Psoas muscle (tissue), 8 donors: ENCODE measurements around the gene CHTF18. TPM values are rescaled to one million over a fixed set of nuclear protein-coding genes. Genes with fewer than 3 reads are reported as not detected.
"Not testable (repeated sequence)": the region's sequence is repeated elsewhere in the genome, so short reads cannot be mapped to it uniquely, and the experiment has no call there.

Experiments used
- ATAC-seq, 4 donors: fragments of 200-7000 bp; cut with Tn5 transposase; one replicate each; pipeline ENCODE4 v1.9.1; 2020; ENCODE audit warnings: moderate library complexity in 3 of 4, mild to moderate bottlenecking in 2 of 4
- DNase-seq, 2 donors: peaks; one replicate each; pipeline ENCODE4 v3.0.0-alpha.2; 2020
- H3K27ac ChIP-seq: fragments of 200-600 bp; one replicate; pipeline ENCODE4 v1.8.0; 2022
- H3K27me3 ChIP-seq, 3 donors: fragments of 200-600 bp in 1 of 3; one replicate each; pipeline versions ENCODE4 v1.6.1 to v1.8.0; 2013 to 2022; ENCODE audit warnings: low read length in 2 of 3, mild to moderate bottlenecking in 2 of 3, moderate library complexity in 1 of 3; ENCODE audit not compliant: insufficient read depth in 3 of 3
- H3K36me3 ChIP-seq, 2 donors: fragments of 200-600 bp in 1 of 2; one replicate each; pipeline versions ENCODE4 v1.6.1 to v1.8.0; 2013 to 2022; ENCODE audit warnings: low read depth in 1 of 2, mild to moderate bottlenecking in 1 of 2, moderate library complexity in 1 of 2; ENCODE audit not compliant: insufficient read depth in 1 of 2
- H3K4me1 ChIP-seq: fragments of 200-600 bp; one replicate; pipeline ENCODE4 v1.8.0; 2022
- H3K4me3 ChIP-seq: fragments of 200-600 bp; one replicate; pipeline ENCODE4 v1.8.0; 2022; ENCODE audit warnings: mild to moderate bottlenecking
- H3K9me3 ChIP-seq: fragments of 200-600 bp; one replicate; pipeline ENCODE4 v1.8.0; 2022
- CTCF ChIP-seq: fragments of 200-600 bp; IDR thresholded peaks from one replicate; pipeline ENCODE4 v1.8.0; 2022; ENCODE audit warnings: antibody characterized with exemption
- WGBS, 3 donors: extraction: QIAGEN DNeasy Blood & Tissue Kit; methylation state at CpG; one replicate each; pipeline versions ENCODE4 v1.1.6 to v1.1.7; 2013; 5-methylcytosine and 5-hydroxymethylcytosine counted together
- intact Hi-C, 2 donors: fragments of 100-400 bp; cut with DNase I; formaldehyde crosslinking; loops; one replicate each; pipeline versions ENCODE4 v1.11.0 to v1.14.2; 2022
- polyA plus RNA-seq, 3 donors: library from polyadenylated mRNA; stranded (reverse); fragments of 200-250 nt; gene quantifications; one replicate each; pipeline ENCODE4 v1.2.3, GENCODE V29; 2013
- total RNA-seq, 4 donors: library from RNA; stranded (reverse); fragmentation: NEBNext Ultra II Directional in 2 of 4; extraction: Animal tissue kit (Norgen Biotek cat#: 25700) in 2 of 4; gene quantifications; one replicate each; pipeline versions ENCODE4 v1.2.1 to v1.2.4, GENCODE V29; 2021 to 2023
- donor health status: healthy with polysubstance abuse.
- donor health status: DM: no; HTN: no; CAD: no; lungs with moderate emphysema.
- donor health status: Bipolar disorder and iron deficiency.
- donor health status: healthy.
- donor health status: DM: yes; HTN: yes; CAD: no.
- donor health status: DM: no; HTN: no; CAD: no.
- donor health status: DM: no; HTN: no; CAD: no.
- donor health status: DM: yes; HTN: yes; CAD: no.

The CHTF18 gene
- total and polyA plus RNA-seq, 7 donors = 1.7 to 8.4 (median 3.9) TPM

GRCh38 chr16:741986-742629 is 46.3 kb upstream of the CHTF18 start:
- 84 to 86% (median 85%) methylated on average over 15 of the region's 15 CpGs for WGBS, 3 donors
- Histone ChIP-seq H3K27ac (no peak overlapping the region), H3K4me3 (no peak overlapping the region), H3K36me3 (peaks cover 0 to 17% of the 10 kb centered on the region in 2 donors), H3K4me1 (peaks cover 12% of the 10 kb centered on the region), H3K9me3 (no peaks in the 10 kb centered on the region), H3K27me3 (peaks cover 0 to 10% (median 0%) of the 10 kb centered on the region in 3 donors)
- DNase-seq (no peak), ATAC-seq (no peak)
- no peak for TF ChIP-seq CTCF
- intact Hi-C loops = loop anchor here in 1 of 2 donors (1.0 kb wide), 1 partner anchor 31 kb away; no protein-coding TSS in a partner anchor

- H3K4me3 ChIP-seq, H3K9me3 ChIP-seq, ATAC-seq, H3K36me3 ChIP-seq, H3K27me3 ChIP-seq, intact Hi-C loops, DNase-seq, H3K27ac ChIP-seq: not testable (repeated sequence)
- H3K4me1 ChIP-seq = peaks cover 12% of the 10 kb centered on the region
- 74 to 78% (median 77%) methylated on average over 14 of the region's 14 CpGs for WGBS, 3 donors
These were observed 45.5 kb upstream of the CHTF18 start for GRCh38 chr16:742894-743293.

GRCh38 chr16:743794-744500 is 44.5 kb upstream of the CHTF18 start:
- intact Hi-C loops = no loop called here
- WGBS, 3 donors = 69 to 76% (median 71%) methylated on average over 21 of the region's 21 CpGs

GRCh38 chr16:745739-746138 is 42.7 kb upstream of the CHTF18 start:
- ATAC-seq (no peak), DNase-seq (no peak)
- 1 to 5% (median 4%) methylated on average over 14 of the region's 14 CpGs for WGBS, 3 donors
- Histone ChIP-seq H3K9me3 (no peaks in the 10 kb centered on the region), H3K4me3 (no peak overlapping the region), H3K4me1 (peaks cover 4% of the 10 kb centered on the region), H3K27ac (no peak overlapping the region), H3K36me3 (no peaks in the 10 kb centered on the region), H3K27me3 (peaks cover 0 to 16% (median 1%) of the 10 kb centered on the region in 3 donors)
- TF ChIP-seq CTCF = no peak
- intact Hi-C loops = no loop called here

More at GRCh38 chr16:743794-744500, 44.5 kb upstream of the CHTF18 start:
- no peak for TF ChIP-seq CTCF
- H3K27ac ChIP-seq = no peak overlapping the region
- no peak for ATAC-seq
- peaks cover 12% of the 10 kb centered on the region for H3K4me1 ChIP-seq
- no peaks in the 10 kb centered on the region for H3K9me3 ChIP-seq
- no peak for DNase-seq
- peaks cover 0 to 13% (median 1%) of the 10 kb centered on the region in 3 donors for H3K27me3 ChIP-seq
- H3K36me3 ChIP-seq = no peaks in the 10 kb centered on the region
- H3K4me3 ChIP-seq = no peak overlapping the region

GRCh38 chr16:746637-747036 is 41.8 kb upstream of the CHTF18 start:
- H3K9me3 ChIP-seq = no peaks in the 10 kb centered on the region
- ATAC-seq = no peak
- no peak for TF ChIP-seq CTCF
- no peak for DNase-seq
- H3K27me3 ChIP-seq = peaks cover 0 to 22% (median 2%) of the 10 kb centered on the region in 3 donors
- no peak overlapping the region for H3K4me3 ChIP-seq
- no peaks in the 10 kb centered on the region for H3K36me3 ChIP-seq
- H3K27ac ChIP-seq = no peak overlapping the region
- WGBS, 3 donors = 67 to 75% (median 68%) methylated on average over 11 to 13 of the region's 13 CpGs
- H3K4me1 ChIP-seq = no peaks in the 10 kb centered on the region
- intact Hi-C loops = no loop called here
